ENCODE results near the gene SLC7A4.

GRCh38 chr22:20982563-20982882 lies 49.8 kb downstream of the SLC7A4 start:
- TF ChIP-seq L3MBTL2 (conservative IDR thresholded peaks at IDR 0.05) (no peak), SUZ12 (IDR thresholded peaks at IDR 0.05) (no peak), NFRKB (IDR thresholded peaks at IDR 0.05) (no peak), TARDBP (IDR thresholded peaks at IDR 0.05) (no peak), ELF4 (IDR thresholded peaks at IDR 0.05) (no peak), BHLHE40 (IDR thresholded peaks at IDR 0.05; ENCODE audit: borderline replicate concordance) (no peak), ZNF384 (IDR thresholded peaks at IDR 0.05) (no peak), FOXM1 (IDR thresholded peaks at IDR 0.05; ENCODE audit: borderline replicate concordance) (no peak), ARNT (IDR thresholded peaks at IDR 0.05) (no peak), SP1 (IDR thresholded peaks at IDR 0.05) (no peak), PKNOX1 (IDR thresholded peaks at IDR 0.05) (no peak), FOXK2 (IDR thresholded peaks at IDR 0.05) (no peak), FOXA1 (IDR thresholded peaks at IDR 0.05) (no peak), LEF1 (IDR thresholded peaks at IDR 0.05; ENCODE audit: borderline replicate concordance) (no peak)

Data from HEK293T (cell line).